ENCODE results near the gene TTC31.

TTC31 gene

DNA sequence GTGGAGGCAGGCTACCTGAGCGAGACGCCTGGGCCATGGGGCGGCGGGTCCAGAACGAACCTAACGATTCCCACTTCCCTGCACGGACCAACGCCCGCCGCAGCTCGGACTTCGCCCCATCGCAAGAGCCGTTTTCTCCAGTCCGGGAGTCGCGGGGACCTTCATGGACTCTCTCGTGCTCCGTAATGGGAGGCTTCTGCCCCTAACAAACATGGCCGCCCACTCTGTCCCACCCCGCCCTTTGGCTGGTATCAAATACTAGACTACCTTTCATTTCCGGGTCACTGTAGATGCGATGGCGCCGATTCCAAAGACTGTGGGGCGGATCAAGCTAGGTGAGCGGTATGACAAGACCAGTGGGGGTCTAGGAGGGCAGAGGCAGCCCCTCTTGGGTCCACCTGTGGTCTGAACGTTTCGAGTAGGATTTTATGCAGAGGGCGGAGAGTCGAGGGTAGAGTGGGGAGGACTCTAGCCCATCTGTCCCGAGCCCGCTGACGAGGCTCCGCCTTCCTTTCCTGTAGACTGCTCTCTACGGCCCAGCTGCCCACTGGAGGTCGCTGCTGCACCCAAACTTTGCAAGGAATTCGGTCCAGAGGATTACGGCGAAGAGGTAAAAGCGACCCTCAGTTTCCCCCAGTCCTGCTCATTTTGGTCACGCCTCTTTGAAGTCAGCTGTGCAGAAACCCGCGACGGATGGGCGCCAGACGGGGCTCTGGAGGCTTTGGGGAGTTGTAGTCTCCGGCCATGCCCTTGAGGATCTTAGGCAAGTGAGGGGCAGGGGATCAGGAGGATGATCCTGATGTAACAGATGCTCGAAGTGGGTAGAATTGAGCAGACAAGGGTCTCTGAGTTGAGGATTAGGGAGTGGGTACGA, at the start of gene TTC31, which contains the start of gene CCDC142:
Gene TTC31, plus strand, starts transcription at position 281 of the 874 bp plus-strand sequence. Its CDS starts 15 bp downstream, at position 296.
Gene CCDC142, minus strand, starts transcription at position 198 of the 874 bp plus-strand sequence. Its CDS starts 161 bp downstream, at position 37.
- H3K27ac ChIP-seq, result peak within 1 kb of the TSS; percentile 86
- TF ChIP-seq, protein P1, sequence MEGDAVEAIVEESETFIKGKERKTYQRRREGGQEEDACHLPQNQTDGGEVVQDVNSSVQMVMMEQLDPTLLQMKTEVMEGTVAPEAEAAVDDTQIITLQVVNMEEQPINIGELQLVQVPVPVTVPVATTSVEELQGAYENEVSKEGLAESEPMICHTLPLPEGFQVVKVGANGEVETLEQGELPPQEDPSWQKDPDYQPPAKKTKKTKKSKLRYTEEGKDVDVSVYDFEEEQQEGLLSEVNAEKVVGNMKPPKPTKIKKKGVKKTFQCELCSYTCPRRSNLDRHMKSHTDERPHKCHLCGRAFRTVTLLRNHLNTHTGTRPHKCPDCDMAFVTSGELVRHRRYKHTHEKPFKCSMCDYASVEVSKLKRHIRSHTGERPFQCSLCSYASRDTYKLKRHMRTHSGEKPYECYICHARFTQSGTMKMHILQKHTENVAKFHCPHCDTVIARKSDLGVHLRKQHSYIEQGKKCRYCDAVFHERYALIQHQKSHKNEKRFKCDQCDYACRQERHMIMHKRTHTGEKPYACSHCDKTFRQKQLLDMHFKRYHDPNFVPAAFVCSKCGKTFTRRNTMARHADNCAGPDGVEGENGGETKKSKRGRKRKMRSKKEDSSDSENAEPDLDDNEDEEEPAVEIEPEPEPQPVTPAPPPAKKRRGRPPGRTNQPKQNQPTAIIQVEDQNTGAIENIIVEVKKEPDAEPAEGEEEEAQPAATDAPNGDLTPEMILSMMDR (conservative IDR thresholded peaks at IDR 0.05), result peak; percentile 91

DNA sequence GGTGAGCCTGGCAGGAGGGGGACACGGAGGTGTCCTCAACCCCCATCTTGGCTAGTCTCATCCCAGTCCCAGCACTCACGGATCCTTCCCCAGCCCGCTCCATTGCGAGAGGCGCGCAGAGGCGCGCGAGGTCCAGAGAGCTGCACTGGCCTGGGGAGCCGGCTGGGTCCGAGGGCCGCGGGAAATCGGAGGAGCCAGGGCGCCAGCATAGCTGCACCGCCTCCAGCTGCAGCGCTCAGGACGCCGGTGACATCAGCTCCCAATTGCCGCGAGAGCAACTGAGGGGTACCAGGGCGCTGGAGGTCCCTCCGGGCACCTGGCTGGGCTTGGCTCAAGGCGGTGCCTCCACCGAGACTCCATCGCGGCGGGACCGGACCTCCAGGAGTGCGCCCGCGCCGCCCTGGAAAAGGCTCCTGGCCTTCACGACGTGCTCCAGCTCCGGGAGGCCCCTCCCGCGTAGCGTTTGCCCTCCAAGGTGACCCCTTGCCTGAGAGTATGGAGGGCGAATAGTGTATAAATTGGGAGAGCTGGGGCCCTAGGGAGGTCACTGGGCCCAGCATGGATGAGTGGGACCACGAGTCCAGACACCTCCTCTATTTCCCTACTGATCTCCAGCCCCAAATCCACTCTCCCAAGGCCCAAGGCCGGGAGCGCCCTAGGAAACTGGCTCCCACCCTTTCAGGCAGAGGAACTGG, 46.6 kb upstream of the TTC31 start:
- TF ChIP-seq, protein P1 (conservative IDR thresholded peaks at IDR 0.05), result no peak
- no peak overlapping the region for H3K27ac ChIP-seq

DNA sequence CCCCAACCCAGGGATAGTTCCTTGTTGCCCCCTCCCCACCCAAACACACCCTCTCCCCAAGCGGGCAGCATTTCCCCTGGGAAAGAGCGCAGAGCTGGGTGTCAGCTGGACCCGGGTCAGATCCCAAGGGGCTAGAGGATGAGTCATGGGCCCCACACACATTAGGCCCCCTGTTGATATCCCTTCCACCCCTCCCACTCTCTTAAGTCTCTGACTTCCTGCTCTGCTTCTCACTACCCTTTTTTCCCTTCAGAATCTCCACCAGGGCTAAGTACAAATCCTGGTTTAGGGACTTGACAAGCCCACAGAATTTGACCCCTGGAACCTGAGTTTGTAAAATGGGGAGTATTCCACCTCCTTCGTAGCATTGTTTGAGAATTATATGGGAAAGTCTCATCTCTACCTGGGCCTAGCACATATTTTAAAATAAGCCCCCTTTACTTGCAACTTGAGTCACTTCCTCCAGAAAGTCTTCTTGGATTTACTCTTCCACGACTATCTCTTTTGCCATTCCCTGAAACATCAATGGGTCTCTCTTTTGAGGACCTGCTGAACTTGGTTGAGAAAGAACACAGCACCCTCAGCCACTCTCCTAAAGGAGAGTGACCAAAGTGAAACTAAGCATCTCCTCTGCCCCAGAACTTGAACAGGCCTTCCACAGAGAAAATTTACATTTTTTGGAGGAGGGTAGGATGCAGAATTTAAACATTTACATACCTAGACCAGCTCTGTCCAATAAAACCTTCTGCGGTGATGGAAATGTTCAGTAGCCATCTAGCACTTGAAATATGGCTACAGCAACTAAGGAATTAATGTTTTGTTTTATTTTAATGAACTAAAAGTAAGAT, 45.8 kb upstream of the TTC31 start:
- H3K27ac ChIP-seq, result no peak overlapping the region

DNA sequence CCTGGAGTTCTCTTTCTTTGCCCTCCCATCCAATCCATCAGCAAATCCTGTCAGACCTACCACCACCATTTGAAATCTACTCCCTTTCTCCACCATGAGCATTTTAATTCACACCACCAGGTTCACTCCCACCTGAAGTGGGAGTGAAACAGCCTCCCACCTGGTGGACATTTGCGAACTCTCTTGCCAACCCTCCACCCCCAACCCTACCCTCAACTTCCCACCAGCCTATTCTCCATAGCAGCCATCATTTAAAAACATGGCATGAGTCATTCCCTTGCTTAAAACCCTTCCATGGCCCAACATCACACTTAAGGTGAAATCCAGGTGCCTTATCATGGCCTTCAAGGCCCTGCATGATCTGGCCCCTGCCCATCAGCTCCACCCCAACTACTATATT, 44.6 kb upstream of the TTC31 start:
- H3K27ac ChIP-seq, result no peak overlapping the region
- TF ChIP-seq, protein P1 (conservative IDR thresholded peaks at IDR 0.05), result no peak

More for the DNA sequence above, 45.8 kb upstream of the TTC31 start:
- TF ChIP-seq, protein P1 (conservative IDR thresholded peaks at IDR 0.05), result no peak

DNA sequence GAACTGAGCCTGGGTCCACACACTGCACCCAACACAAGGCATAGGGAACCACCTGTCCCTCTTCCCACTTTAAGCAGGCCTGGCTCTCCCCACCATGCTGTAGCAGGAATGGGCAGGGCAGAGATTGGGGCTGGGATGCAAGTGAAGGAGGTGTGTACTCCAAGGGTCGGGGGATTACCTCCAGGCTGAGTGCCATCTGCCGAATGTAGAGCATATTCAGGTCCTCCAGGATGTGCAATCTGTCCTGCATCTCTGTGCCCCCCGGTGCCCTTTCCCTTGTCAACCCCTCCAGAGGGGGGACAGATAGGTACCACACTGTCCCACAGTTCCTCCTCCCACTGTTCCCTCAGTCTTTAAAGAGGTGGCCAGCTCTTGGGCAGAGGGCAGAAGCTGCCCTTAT, 43.5 kb upstream of the TTC31 start:
- TF ChIP-seq, protein P1 (conservative IDR thresholded peaks at IDR 0.05), result no peak
- peak overlapping the region; percentile 93 for H3K27ac ChIP-seq

DNA sequence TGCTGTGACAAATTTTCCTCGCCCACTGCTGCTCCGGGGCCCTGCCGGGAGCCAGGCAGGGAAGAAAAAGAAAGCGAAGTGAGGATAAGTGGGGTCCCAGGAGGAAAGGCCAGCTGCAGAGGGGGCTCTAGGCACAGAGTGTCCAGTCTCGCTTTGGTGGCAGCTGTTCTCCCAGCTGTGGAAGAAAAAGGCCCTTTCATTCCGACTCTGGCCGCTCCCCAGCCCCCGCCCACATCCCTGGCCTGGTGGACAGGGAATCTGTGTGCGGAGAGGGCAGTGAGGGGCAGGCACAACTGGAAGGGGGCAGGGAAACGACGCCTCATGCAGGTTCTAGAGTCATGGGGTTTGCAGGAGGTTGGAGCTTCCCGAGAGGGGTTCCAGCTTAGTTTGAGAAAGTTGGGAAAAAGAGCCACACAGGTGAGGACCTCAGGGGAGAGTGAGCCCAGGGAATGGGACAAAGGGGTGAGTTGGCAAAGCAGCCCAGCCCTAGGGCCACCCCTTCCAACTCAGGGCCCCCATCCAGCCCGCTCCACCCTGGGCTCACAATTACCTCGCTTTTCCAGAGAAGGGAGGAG, 43.0 kb upstream of the TTC31 start:
- peak overlapping the region; percentile 93 for H3K27ac ChIP-seq

More for the DNA sequence above, 43.0 kb upstream of the TTC31 start:
- TF ChIP-seq, protein P1 (conservative IDR thresholded peaks at IDR 0.05), result no peak
